HL-60 (cell line): ENCODE data around the gene LYPLAL1.

Experiments used
- POLR2AphosphoS5 ChIP-seq: IDR thresholded peaks from 2 replicates; pipeline ENCODE4 v1.6.1; 2012; ENCODE audit warnings: low read depth
- TF ChIP-seq, protein P1 (sequence below): IDR thresholded peaks from one replicate; pipeline ENCODE4 v1.5.1; 2011; ENCODE audit warnings: low read length, control low read depth, inconsistent platforms; ENCODE audit not compliant: insufficient read depth
- TF ChIP-seq, protein P2 (sequence below): IDR thresholded peaks from 2 replicates; pipeline ENCODE4 v1.6.1; 2012; ENCODE audit warnings: low read depth; ENCODE audit not compliant: insufficient replicate concordance

DNA sequence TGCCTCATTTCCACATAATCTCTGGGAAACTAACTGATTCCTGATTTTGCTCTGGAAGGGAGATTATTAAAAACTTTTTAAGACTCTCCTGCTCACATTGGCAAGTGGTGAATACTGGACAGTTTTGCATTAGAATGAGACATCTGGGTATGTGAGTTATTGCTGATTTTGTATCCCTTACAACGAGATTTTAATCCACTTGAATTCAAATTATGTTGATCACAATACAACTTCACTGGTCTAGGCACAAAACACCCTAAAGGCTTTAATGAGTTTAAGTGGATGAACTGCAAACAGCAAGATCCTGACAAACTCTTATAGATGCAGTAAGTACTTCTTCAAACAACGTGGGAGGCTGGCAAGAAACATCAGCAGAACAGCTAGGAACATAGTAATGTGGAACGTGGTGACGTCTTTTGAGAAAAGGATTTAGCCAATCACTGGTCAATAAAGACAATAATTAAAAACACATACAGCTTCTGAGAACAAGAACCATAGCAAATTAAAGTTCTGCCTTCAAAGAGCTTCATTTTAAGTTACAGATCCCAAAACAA is 10.2 kb upstream of the LYPLAL1 start:
- TF ChIP-seq, protein P1, sequence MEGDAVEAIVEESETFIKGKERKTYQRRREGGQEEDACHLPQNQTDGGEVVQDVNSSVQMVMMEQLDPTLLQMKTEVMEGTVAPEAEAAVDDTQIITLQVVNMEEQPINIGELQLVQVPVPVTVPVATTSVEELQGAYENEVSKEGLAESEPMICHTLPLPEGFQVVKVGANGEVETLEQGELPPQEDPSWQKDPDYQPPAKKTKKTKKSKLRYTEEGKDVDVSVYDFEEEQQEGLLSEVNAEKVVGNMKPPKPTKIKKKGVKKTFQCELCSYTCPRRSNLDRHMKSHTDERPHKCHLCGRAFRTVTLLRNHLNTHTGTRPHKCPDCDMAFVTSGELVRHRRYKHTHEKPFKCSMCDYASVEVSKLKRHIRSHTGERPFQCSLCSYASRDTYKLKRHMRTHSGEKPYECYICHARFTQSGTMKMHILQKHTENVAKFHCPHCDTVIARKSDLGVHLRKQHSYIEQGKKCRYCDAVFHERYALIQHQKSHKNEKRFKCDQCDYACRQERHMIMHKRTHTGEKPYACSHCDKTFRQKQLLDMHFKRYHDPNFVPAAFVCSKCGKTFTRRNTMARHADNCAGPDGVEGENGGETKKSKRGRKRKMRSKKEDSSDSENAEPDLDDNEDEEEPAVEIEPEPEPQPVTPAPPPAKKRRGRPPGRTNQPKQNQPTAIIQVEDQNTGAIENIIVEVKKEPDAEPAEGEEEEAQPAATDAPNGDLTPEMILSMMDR: no peak
- TF ChIP-seq POLR2AphosphoS5: no peak
- TF ChIP-seq, protein P2, sequence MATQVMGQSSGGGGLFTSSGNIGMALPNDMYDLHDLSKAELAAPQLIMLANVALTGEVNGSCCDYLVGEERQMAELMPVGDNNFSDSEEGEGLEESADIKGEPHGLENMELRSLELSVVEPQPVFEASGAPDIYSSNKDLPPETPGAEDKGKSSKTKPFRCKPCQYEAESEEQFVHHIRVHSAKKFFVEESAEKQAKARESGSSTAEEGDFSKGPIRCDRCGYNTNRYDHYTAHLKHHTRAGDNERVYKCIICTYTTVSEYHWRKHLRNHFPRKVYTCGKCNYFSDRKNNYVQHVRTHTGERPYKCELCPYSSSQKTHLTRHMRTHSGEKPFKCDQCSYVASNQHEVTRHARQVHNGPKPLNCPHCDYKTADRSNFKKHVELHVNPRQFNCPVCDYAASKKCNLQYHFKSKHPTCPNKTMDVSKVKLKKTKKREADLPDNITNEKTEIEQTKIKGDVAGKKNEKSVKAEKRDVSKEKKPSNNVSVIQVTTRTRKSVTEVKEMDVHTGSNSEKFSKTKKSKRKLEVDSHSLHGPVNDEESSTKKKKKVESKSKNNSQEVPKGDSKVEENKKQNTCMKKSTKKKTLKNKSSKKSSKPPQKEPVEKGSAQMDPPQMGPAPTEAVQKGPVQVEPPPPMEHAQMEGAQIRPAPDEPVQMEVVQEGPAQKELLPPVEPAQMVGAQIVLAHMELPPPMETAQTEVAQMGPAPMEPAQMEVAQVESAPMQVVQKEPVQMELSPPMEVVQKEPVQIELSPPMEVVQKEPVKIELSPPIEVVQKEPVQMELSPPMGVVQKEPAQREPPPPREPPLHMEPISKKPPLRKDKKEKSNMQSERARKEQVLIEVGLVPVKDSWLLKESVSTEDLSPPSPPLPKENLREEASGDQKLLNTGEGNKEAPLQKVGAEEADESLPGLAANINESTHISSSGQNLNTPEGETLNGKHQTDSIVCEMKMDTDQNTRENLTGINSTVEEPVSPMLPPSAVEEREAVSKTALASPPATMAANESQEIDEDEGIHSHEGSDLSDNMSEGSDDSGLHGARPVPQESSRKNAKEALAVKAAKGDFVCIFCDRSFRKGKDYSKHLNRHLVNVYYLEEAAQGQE: no peak
